GM19324 (cell line): ENCODE data around the gene BUD31.
"Not testable (repeated sequence)": the region's sequence is repeated elsewhere in the genome, so short reads cannot be mapped to it uniquely, and the experiment has no call there.

Source experiments
- ATAC-seq: cut with Tn5 transposase; IDR thresholded peaks from one replicate; pipeline ENCODE4 v1.9.1; 2021; ENCODE audit warnings: mild to moderate bottlenecking, moderate library complexity; ENCODE audit not compliant: unreplicated experiment, low FRiP score

Gene BUD31

DNA sequence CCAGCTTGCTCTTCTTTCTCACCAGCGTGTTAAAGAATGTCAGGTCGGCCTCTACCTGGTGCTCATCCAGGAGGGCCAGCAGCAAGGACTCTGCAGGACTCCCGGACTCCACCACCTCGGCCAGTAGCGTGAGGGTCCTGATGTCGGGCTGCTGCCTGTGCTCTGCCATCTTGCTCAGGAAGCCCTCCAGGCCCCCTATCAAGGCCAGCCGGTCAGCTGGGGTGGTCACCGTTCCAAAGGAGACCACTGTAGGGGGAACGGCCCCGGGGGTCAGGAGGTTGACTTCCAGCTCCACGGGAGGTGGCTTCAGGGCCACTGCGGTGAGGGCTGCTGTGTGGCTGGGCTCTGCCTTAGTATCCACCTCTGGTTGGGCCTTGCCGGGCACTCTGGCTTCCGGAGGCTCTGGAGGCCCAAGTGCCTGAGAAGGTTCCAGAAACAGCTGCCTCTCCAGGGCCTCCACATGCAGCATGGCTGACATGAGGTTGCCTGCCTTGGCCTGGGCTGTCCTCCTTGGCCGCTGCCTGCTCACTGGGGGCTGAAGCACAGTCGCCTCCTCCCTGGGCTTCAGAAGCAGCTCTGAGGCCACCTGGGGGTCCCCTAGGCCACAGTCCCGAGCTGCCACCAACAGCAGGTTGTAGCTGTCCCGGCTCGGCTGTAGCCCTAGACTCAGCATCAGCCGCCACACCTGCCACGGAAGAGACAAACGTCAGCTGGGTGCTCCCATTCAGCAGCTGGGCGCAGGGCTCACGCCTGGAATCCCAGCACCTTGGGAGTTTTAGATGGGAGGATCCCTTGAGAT lies 16.4 kb downstream of the BUD31 start:
- no peak for ATAC-seq

DNA sequence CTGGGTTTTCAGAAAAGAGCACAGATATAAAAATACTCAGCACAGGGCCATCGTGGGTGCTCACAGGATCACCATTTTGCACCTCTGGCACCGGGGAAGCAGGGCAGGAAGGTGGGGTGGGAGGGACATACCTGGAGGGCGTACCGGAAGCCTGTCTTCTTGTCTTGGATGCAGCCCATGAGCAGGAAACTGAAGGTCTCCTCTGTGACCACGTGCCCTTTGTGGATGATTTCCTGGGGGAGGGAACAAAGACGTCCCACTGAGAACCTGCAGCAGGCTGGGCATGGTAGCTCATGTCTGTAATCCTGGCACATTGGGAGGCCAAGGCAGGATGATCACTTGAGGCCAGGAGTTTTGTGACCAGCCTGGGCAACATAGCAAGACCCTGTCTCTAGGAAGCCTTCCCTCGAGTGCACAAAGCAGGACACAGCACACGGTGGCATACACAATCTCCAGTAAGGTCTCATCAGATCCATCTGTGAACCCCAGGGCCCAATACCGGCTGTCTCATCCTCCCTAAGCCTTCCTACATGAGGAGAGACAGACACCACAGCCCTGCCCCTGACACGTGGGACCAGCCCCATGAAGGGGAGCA lies 20.3 kb downstream of the BUD31 start:
- ATAC-seq, result no peak

DNA sequence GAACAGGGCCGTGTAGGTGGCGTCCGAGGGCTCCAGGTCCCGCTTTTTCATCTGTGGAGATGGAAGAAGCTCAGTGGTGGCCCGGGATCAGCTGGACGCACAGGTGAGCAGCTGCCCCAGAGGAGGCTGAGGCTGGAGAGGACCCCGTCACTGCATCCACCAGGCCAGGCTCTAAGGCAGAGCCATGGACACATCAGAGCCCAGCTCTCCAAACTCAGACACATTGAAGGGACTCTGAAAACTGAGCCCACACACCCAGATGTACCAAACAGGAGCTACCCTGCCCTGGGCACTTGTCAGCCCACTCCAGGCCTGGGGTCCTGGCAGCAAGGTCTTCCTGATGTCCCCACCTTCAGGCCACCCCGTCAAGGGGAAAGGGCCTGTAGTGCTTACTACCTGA lies 21.0 kb downstream of the BUD31 start:
- ATAC-seq, result no peak

DNA sequence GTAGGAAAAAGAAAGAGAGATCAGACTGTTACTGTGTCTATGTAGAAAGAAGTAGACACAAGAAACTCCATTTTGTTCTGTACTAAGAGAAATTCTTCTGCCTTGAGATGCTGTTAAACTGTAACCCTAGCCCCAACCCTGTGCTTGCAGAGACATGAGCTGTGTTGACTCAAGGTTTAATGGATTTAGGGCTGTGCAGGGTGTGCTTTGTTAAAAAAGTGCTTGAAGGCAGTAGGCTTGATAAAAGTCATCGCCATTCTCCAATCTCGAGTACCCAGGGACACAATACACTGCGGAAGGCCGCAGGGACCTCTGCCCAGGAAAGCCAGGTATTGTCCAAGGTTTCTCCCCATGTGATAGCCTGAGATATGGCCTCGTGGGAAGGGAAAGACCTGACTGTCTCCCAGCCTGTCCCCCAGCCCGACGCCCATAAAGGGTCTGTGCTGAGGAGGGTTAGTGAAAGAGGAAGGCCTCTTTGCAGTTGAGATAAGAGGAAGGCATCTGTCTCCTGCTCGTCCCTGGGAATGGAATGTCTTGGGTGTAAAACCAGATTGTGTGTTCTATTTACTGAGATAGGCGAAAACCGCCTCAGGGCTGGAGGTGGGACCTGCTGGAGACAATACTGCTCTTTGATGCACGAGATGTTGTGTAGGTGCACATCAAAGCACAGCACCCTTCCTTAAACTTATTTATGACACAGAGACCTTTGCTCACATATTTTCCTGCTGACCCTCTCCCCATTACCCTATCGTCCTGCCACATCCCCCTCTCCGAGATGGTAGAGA lies 23.2 kb downstream of the BUD31 start:
- ATAC-seq, result not testable (repeated sequence)

DNA sequence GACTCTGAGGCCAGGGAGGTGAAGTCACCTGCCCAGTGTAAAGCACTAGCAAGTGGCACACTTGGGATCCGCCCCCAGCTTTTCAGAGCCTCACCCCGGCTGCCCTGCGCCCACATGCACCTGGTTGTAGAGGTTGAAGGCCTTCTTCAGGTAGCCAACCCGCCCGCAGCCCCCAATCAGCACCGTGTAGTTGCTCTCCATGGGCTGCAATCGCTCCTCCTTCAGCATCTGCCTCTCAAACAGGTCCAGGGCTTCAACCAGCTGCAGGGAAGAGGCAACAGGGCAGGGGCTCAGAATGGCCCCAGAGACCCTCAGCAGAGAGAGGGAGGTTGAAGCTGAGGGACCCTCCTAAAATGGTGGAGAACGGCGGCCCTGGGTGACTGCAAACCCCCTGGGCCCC lies 24.4 kb downstream of the BUD31 start:
- ATAC-seq, result no peak

DNA sequence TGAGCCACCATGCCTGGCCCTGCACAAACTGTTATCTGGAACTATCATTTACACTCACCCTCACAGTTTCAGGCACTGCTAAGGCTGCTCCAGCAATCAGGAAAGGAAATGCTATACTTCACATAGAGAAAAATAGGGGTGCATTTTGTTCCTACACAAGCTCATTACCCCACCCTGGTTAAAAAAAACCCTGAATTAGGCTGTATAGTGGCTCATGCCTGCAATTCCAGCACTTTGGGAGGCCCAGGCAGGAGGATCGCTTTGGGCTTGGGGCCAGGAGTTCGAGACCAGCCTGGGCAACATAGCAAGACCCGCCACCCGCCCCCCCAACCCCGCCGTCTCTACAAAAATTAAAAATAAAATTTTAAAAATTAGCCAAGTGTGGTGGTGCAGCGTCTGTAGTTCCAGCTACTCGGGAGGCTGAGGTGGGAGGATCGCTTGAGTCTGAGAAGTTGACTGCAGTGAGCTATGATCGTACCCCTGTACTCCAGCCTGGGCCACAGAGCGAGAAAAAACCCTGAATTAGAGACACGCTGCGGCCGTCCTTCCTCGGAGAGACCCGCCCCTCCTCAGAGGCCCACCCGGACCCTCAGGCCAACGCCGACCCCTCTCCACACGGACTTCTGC lies 29.3 kb downstream of the BUD31 start:
- peak; percentile 9 for ATAC-seq

DNA sequence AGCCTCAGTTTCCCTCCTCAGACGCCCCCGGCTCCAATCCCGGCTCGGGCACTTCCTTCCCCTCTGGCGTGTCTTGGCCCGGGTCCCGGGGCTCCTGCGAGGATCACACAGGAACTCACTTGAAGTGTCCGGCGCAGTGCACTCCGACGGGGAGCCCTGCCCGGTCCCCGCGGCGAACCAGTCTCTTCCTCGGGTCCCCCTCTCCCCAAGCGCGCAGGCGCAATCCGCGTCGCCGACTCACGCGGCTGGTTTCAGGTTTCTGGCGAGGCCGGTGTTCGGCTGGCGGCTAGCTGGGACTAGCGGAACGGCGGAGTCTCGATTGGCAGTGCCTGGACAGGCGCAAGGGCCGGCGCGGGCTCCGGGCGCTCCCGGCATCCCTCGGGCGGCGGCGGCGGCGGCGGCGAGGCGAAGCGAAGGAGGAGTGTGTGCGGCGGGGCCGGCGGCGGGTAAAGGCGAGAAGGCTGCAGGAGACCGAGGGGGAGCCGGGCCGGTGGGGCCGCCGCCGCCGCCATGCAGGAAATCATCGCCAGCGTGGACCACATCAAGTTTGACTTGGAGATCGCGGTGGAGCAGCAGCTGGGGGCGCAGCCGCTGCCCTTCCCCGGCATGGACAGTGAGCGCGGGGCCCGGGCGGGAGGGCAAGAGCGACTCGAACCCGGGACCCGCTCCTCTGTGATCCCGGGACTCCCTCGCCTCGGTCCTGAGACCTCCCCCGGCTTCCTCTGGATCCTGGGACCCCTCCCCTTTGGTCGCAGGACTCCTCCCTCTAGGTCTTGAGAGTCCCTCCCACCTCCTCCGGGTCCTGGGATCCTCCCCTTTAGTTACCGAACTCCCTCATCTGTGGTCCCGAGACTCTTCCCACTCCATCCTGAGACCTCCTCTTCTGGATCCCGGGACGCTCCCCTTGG lies 30.1 kb downstream of the BUD31 start, which contains the start of the genes CPSF4 and PTCD1:
TSS of gene CPSF4 (plus strand) at position 371 of the 908 bp plus-strand sequence. CDS start at position 511, 140 bp downstream.
TSS of gene PTCD1 (minus strand) at position 226 of the 908 bp plus-strand sequence. CDS start 3,556 bp downstream, outside the sequence.
- peak; percentile 92 for ATAC-seq

DNA sequence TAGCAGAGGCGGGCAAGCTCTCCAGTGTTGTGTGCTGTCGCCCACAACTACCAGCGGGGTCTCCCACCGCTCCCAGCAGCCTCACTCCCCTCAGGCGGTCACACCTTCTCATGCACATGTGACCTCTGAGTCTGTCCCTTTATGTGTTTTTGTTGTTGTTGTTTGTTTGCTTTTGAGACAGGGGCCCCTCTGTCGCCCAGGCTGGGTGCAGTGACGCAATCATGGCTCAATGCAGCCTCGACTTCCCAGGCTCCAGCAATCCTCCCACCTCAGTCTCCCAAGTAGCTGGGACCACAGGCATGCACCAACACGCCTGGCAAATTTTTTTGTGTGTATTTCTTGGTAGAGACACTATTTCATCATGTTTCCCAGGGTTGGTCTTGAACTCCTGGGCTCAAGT lies 31.4 kb downstream of the BUD31 start:
- ATAC-seq, result no peak

DNA sequence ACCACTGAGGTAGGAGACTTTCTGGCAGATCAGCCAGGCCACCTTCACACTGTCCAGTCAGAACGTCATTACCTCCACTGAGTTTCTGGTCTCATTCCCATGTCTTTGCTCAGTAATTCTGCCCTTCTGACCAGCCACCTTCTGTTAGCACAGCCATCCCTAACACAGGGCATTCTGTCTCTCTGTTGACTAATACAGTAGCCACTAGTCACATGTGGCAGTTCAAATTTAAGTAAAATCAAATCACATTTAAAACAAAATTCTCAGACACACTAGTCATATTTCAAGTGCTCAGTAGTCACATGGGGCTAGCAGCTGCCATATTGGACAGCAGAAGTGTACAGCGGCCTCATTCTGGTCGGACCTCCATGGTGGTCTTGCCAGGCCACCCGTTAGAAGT lies 37.3 kb downstream of the BUD31 start:
- no peak for ATAC-seq

DNA sequence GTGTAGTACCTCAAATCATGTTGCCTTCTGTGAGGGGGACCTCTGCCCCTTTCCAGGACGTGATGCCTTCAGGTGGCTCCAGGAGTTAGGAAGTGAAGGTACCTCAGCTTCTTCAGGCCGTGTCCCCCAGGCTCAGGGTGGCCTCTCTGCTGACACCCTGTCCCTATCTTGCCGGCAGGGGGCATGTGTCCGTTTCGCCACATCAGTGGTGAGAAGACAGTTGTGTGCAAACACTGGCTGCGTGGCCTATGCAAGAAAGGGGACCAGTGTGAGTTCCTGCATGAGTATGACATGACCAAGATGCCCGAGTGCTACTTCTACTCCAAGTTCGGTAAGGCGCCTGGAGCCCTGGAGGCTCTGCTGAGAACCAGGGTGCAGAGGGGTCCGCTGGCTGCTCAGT lies 39.2 kb downstream of the BUD31 start:
- ATAC-seq, result no peak

DNA sequence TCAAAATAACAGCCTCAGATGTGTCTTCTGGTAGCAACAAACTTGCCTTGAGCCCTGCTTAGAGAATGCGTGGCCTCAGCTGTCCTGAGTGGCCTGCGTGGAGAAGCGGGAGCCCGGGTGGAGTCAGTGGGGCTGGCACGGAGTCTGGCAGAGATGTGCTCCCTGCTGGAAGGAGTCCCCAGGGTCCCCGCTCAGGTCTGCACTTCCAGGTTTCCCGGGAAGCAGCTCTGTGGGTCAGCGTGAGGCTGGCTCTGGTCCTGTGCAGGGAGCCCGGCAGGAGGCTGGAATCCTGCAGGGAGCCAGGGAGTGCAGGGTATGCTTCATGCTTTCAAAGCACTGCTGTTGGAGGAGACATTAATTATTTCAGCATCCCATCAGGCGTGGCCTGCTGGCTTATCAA lies 40.1 kb downstream of the BUD31 start:
- no peak for ATAC-seq

DNA sequence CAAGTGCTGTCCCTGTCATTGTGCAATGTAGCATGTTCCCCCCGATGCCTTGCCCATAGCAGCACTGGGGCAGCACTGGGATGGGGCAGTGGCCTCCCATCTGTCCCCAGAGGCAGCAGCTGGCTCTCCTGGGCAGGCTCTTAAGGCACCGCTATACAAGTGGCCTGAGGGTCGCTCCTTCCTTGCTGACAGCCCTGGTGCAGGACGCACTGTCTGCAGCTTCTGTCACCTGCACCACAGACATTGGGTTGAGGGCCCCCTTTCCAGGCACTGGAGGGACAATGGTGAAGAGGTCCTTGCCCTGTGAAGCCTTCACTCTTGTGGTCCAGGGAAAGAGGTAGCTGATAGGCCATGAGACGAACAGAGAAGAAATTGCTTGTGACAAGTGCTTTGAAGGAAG lies 40.6 kb downstream of the BUD31 start:
- ATAC-seq, result no peak

DNA sequence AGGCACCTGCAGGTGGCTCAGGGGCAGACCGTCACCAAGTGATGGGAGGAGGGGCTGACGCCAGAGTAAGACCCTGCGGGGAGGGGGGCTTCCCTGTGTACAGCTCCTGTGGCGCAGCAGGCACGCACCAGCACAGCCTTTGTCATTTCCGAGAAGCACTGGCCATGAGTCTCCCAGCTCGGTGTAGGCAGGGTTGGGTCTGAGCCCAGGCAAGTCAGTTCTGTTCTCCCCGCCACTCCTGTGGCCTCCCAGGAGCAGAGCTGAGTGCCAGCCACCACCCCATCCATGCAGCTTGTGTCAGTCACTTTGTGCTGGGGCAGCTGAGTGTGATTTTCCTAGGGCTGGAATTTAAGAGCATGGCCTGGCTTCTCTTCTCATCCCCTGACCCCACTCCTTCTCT lies 43.2 kb downstream of the BUD31 start:
- ATAC-seq, result no peak

DNA sequence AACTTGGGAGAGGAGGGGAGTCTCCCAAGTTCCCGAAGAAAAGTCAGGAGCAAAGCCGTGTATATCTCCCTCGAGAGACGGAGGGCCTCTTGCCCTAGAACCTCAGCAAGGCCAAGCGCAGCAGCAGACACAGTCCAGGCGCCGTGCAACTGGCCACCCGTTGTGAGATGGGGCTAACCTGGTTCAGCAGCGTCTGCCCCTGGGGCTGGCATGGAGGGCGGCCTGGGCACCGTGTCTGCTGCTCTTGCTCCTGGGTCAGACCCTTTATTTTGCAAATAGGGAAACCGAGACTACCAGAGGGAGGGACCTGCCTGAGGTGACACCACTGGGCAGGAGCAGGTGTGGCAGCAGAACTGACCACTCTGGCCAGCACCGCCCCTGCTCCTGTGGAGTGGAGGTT lies 43.8 kb downstream of the BUD31 start:
- no peak for ATAC-seq

DNA sequence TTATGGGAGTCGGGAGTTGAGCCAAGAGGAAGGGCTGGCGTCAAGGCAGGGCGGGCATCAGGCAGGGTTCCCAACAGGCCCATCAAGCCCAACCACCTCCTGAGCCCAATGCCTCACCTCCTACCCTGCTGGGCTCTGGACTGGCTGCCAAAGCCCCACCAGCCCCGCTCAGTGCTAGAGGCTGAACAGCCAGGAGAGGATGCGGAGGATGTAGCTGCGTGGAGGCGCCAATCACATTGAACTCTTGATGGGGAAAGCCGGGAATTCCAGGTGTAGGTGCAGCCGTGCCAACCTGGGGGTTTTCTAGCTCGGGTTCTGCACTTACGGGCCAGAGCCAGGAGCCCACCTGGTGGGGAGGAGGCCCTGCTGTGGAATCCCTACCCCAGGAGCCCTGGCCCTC lies 44.3 kb downstream of the BUD31 start:
- no peak for ATAC-seq

DNA sequence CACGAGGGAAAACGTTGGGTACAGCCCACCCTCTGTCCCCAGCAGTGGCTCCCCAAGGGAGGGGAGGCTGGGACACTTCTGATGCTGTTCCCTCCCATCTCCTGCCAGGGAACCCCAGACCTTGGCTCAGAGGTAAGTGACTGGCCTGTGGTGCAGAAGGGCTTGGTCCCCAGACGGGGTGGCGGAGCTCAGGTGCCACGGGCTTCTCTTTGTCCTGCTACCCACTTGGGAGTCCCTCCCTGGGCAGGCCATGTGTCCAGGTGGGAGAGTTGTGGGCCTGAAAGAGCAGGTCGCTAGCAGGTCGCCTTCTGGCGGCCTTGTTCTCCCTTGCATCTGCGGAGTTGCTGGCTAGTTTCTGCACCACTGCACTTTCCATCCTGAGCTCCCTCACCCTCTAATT lies 47.1 kb downstream of the BUD31 start:
- ATAC-seq, result no peak

DNA sequence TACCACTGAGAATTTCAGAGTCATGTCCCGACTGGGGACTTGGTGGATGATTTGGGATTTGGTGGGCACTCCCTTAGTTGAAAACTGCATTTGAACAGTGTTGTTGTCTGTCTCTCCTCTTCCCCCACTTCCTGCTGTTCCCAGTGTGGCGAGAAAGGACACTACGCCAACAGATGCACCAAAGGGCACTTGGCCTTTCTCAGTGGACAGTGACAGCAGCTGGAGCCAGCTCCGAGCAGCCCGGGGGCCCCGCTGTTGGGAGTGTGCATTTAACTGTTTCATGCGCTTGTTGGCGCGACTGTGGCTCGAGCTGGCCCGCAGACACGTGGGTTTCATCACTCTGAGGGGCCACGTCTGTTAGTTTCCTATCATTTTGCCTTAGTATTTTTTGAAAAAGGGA lies 47.5 kb downstream of the BUD31 start:
- no peak for ATAC-seq

DNA sequence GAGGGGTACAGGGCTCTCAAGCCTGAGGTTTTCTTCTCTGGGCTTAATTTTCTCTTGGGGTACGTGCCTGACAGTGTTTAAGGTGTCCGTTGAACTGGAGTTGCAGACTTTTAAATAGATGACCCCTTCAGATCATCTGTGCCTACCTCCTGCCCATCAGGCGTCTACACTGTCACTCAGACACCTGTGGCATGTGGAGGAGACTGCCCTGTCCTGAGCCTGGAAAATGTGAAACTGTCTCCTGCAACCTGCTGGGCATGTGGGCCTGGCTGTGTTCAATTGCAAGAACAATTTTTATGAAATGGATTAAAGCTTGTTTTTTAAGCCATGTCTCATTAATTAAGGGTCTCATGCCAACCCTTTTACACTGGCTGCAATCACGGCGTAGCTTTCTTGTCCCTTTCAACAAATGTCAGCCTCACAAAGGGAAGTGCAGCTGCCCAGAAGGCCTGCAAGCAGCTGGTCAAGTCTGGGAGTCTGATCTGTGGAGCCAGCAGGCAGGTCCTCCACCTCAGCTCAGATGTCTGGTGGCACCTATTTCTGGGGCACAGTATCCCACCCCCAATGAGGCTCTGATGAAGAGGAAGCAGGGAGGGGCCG lies 48.4 kb downstream of the BUD31 start:
- ATAC-seq, result no peak

DNA sequence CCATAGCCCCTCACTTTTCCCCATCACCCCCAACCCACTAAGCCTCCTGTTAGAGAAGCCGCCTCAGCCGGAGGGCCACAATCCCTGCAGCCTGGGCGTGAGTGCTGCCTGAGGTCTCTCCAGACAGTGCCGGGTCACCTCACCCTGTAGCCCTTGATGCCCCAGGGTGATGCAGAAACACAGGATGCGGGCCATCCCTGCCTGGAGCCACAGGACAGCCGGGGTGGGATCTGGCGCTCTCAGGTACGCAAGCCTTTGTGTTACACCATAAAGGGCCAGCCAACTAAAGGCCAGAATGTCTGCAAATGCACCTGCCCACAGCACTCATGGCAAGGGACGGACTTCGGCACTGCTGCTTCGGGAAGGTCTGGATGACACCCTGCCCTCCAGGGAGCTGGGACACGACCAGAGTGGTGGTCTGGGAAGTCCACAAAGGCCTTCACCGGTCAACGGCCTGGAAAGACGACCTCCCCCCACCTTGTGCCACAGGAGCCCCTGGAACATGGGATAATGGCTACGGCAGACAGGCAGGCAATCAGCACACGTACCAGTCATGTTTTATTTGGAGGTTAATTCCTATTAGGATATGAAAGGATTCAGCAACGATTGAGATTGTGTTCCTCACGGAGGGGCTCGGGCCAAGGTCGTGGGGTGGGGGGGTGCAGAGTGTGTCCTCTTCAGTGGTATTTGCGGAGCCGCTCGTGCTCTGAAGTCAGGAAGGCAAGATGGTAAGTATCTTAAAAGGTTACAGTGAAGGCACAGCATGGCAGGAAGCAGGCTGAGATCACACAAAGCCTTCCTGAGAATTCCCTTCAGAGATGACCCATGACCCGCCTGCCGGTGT lies 49.1 kb downstream of the BUD31 start:
- ATAC-seq, result no peak
